ENCODE measurements around the gene PTRH2. TPM values are rescaled to one million over a fixed set of nuclear protein-coding genes. Genes with fewer than 3 reads are reported as not detected.
"Not testable (repeated sequence)": the region's sequence is repeated elsewhere in the genome, so short reads cannot be mapped to it uniquely, and the experiment has no call there.

Gene PTRH2
- total RNA-seq, 1 donor from 2014 or later, result 10.9 TPM

DNA sequence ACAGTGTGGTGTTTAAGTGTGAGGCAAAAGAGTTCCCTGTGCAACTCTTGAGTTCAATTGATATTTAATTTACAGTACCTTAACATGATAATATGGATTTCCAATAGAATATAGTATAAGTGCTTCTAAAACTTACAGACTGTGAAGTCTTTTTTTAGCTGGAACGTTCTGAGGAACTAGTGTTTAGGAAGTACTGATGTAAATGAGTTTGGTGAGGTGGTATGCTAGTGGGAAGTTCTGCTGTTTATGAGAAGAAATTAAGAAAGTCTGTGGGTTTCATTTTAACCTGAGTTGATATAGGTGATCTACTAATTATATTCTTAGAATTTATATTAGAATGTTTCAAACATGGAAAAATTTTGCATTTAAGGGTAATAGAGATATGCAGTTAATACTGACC lies 32.0 kb downstream of the PTRH2 start:
- Histone ChIP-seq H3K27ac (replicated peaks) (no peak overlapping the region), H3K4me1 (peaks cover 8% of the 10 kb centered on the region), H3K27me3 (ENCODE audit: low read depth) (no peaks in the 10 kb centered on the region), H3K9me3 (replicated peaks) (no peaks in the 10 kb centered on the region), H3K36me3 (peaks cover 88% of the 10 kb centered on the region), H3K4me3 (no peak overlapping the region)
- intact Hi-C loops (cut with micrococcal nuclease), result no loop called here
- DNase-seq, result no peak
- TF ChIP-seq, protein P1, sequence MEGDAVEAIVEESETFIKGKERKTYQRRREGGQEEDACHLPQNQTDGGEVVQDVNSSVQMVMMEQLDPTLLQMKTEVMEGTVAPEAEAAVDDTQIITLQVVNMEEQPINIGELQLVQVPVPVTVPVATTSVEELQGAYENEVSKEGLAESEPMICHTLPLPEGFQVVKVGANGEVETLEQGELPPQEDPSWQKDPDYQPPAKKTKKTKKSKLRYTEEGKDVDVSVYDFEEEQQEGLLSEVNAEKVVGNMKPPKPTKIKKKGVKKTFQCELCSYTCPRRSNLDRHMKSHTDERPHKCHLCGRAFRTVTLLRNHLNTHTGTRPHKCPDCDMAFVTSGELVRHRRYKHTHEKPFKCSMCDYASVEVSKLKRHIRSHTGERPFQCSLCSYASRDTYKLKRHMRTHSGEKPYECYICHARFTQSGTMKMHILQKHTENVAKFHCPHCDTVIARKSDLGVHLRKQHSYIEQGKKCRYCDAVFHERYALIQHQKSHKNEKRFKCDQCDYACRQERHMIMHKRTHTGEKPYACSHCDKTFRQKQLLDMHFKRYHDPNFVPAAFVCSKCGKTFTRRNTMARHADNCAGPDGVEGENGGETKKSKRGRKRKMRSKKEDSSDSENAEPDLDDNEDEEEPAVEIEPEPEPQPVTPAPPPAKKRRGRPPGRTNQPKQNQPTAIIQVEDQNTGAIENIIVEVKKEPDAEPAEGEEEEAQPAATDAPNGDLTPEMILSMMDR (IDR thresholded peaks at IDR 0.05; ENCODE audit: borderline replicate concordance), result no peak

DNA sequence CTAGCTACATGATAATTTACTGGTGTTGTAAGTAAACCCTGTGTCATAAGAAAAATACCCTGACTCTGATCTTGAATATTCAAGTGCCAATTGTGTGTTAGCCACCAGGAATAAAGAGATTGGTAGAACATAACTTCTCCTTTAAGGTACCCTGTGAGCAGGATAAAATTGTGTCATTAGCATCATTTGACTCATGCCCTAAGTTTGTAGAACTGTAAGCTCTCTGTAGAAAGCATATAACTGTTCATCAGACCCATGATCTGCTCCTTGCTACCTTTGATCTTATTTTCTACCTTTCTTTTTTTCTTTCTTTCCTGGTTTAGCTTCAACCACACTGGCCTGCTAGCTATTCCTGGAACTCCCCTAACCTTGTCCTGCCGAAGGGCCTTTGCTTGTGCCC lies 35.8 kb downstream of the PTRH2 start:
- Histone ChIP-seq H3K36me3 (peaks cover 88% of the 10 kb centered on the region), H3K27ac (replicated peaks) (no peak overlapping the region), H3K9me3 (replicated peaks) (no peaks in the 10 kb centered on the region), H3K4me1 (peaks cover 30% of the 10 kb centered on the region), H3K4me3 (no peak overlapping the region), H3K27me3 (ENCODE audit: low read depth) (no peaks in the 10 kb centered on the region)
- no peak for DNase-seq
- TF ChIP-seq, protein P1 (IDR thresholded peaks at IDR 0.05; ENCODE audit: borderline replicate concordance), result no peak
- intact Hi-C loops (cut with micrococcal nuclease), result no loop called here

DNA sequence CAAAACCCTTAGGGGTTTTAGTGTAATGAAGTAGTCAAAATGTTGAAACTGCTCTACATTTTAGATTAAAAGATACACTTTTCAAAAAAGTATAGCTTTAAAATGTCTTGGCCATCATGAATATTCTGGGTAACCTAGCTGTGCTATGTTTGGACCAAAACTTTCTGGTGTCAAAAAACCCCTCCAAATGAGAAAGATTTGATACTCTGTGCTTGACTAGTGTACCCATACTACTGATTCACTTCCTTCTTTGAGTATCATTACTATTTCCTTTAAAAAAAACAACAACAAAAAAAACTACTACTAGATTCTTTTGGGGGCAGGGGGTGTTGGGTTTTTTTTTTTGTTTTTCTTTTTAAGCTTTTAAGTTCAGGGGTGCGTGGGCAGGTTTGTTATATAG lies 37.3 kb downstream of the PTRH2 start:
- intact Hi-C loops (cut with micrococcal nuclease), result no loop called here
- H3K4me1 ChIP-seq, result peaks cover 30% of the 10 kb centered on the region

GRCh38 chr17:59669411-59669810 lies 37.8 kb downstream of the PTRH2 start:
- intact Hi-C loops (cut with micrococcal nuclease), result no loop called here
- H3K4me3 ChIP-seq, result no peak overlapping the region
- H3K4me1 ChIP-seq, result peaks cover 30% of the 10 kb centered on the region
- no peak for DNase-seq
- TF ChIP-seq, protein P1 (IDR thresholded peaks at IDR 0.05; ENCODE audit: borderline replicate concordance), result no peak
- H3K36me3 ChIP-seq, result peaks cover 88% of the 10 kb centered on the region
- no peaks in the 10 kb centered on the region for H3K27me3 ChIP-seq (ENCODE audit: low read depth)
- no peaks in the 10 kb centered on the region for H3K9me3 ChIP-seq (replicated peaks)
- H3K27ac ChIP-seq (replicated peaks), result peak overlapping the region; percentile 22

More for the DNA sequence above, 37.3 kb downstream of the PTRH2 start:
- Histone ChIP-seq H3K36me3 (peaks cover 88% of the 10 kb centered on the region), H3K9me3 (replicated peaks) (no peaks in the 10 kb centered on the region), H3K4me3 (no peak overlapping the region), H3K27ac (replicated peaks) (no peak overlapping the region), H3K27me3 (ENCODE audit: low read depth) (no peaks in the 10 kb centered on the region)
- TF ChIP-seq, protein P1 (IDR thresholded peaks at IDR 0.05; ENCODE audit: borderline replicate concordance), result no peak
- DNase-seq, result no peak

DNA sequence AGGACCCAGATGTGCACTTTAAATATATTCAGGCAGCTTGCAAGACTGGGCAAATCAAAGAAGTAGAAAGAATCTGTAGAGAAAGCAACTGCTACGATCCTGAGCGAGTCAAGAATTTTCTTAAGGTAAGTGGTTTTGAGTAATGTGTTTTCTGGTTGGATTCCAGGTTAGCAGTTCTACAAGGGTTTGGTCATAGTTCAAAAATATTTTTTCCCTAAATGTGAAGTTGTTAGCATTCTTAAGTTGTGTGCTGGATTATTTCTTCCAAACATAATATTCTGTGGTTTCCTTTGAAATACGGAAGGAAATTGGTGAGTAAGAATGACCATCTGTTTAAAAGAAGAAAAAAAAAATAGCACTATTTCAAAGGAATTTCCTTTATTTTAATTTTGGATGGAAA lies 38.4 kb downstream of the PTRH2 start:
- Histone ChIP-seq H3K27ac (replicated peaks) (peak overlapping the region; percentile 22), H3K27me3 (ENCODE audit: low read depth) (no peaks in the 10 kb centered on the region), H3K36me3 (peaks cover 88% of the 10 kb centered on the region), H3K9me3 (replicated peaks) (no peaks in the 10 kb centered on the region), H3K4me3 (no peak overlapping the region), H3K4me1 (peaks cover 30% of the 10 kb centered on the region)
- no peak for DNase-seq
- intact Hi-C loops (cut with micrococcal nuclease), result no loop called here
- TF ChIP-seq, protein P1 (IDR thresholded peaks at IDR 0.05; ENCODE audit: borderline replicate concordance), result no peak

DNA sequence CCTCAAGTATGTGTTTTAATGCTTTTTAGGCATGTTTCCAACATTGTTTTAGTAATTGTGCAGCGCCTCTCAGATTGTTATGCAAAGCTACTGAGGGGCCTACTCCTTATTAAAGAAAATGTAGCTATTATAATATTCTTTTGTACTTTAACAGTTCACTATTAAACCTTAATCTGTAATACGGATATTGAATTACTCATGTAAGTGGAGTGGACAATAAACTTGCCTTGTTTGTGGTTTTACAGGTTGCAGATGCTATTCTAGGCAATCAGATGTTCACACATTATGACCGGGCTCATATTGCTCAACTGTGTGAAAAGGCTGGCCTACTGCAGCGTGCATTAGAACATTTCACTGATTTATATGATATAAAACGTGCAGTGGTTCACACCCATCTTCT lies 41.0 kb downstream of the PTRH2 start:
- no peaks in the 10 kb centered on the region for H3K9me3 ChIP-seq (replicated peaks)
- no peak for DNase-seq
- intact Hi-C loops (cut with micrococcal nuclease), result no loop called here
- no peak overlapping the region for H3K4me3 ChIP-seq
- no peaks in the 10 kb centered on the region for H3K27me3 ChIP-seq (ENCODE audit: low read depth)
- H3K4me1 ChIP-seq, result peaks cover 30% of the 10 kb centered on the region
- H3K36me3 ChIP-seq, result peaks cover 95% of the 10 kb centered on the region
- no peak overlapping the region for H3K27ac ChIP-seq (replicated peaks)
- TF ChIP-seq, protein P1 (IDR thresholded peaks at IDR 0.05; ENCODE audit: borderline replicate concordance), result no peak

DNA sequence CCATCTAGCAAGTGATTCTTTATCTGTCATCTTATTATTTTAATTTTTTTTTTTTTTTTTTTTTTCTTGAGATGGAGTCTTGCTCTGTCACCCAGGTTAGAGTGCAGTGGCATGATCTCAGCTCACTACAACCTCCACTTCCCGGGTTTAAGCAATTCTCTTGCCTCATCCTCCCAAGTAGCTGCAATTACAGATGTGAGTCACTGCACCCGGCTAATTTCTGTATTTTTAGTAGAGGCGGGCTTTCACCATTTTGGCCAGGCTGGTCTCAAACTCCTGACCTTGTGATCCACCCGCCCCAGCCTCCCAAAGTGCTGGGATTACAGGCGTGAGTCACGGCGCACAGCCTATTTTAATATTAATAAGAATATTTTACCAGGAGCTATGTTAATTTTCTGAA lies 50.6 kb downstream of the PTRH2 start:
- H3K4me1 ChIP-seq; DNase-seq; H3K9me3 ChIP-seq (replicated peaks); H3K4me3 ChIP-seq; H3K27ac ChIP-seq (replicated peaks); intact Hi-C loops (cut with micrococcal nuclease); H3K27me3 ChIP-seq (ENCODE audit: low read depth): not testable (repeated sequence)
- peaks cover 99% of the 10 kb centered on the region for H3K36me3 ChIP-seq

All from left ventricle myocardium inferior (tissue), 1 donor.